ENCODE measurements around the gene MYO7B. TPM values are rescaled to one million over a fixed set of nuclear protein-coding genes. Genes with fewer than 3 reads are reported as not detected.

Gene MYO7B
- total and polyA plus RNA-seq, 2 donors (not counting 1 experiment from before 2014, with no cell fraction given), result under 0.01 TPM; not detected in 1

GRCh38 chr2:127582863-127583861 lies 47.7 kb downstream of the MYO7B start:
- H3K4me2 ChIP-seq (ENCODE audit: extremely low read depth, insufficient read depth, low read length), result no peak overlapping the region
- no peak overlapping the region for H3K27ac ChIP-seq (ENCODE audit: insufficient read depth, low read length)
- TF ChIP-seq EZH2 (IDR thresholded peaks at IDR 0.05; ENCODE audit: low read length, missing control alignments) (no peak), CTCF (conservative IDR thresholded peaks at IDR 0.05 in 1 of 2, IDR thresholded peaks at IDR 0.05 in 1 of 2; ENCODE audit: low read depth in 1 of 2, low read length in 2 of 2) (no peak)
- H3K27me3 ChIP-seq (ENCODE audit: control insufficient read depth, insufficient read depth, low read length), result peaks cover 2% of the 10 kb centered on the region
- H3K4me3 ChIP-seq (replicated peaks in 1 of 4; ENCODE audit: control extremely low read depth in 1 of 4, insufficient read depth in 1 of 4, low read depth in 3 of 4, low read length in 4 of 4), result no peak overlapping the region
- no peak overlapping the region for H2AFZ ChIP-seq (ENCODE audit: low read length)
- DNase-seq (ENCODE audit: low read depth in 2 of 2), result no peak
- no peaks in the 10 kb centered on the region for H3K9me3 ChIP-seq (ENCODE audit: control insufficient read depth, insufficient read depth, low read depth, low read length)
- no peaks in the 10 kb centered on the region for H4K20me1 ChIP-seq (ENCODE audit: control insufficient read depth, extremely low read depth, insufficient read depth, low read length)
- H3K36me3 ChIP-seq (ENCODE audit: control insufficient read depth, insufficient read depth, low read length), result no peaks in the 10 kb centered on the region
- H3K9ac ChIP-seq (ENCODE audit: insufficient read depth, low read length), result no peak overlapping the region
- H3K4me1 ChIP-seq (ENCODE audit: control insufficient read depth, extremely low read depth, insufficient read depth, low read length), result no peaks in the 10 kb centered on the region
- H3K79me2 ChIP-seq (ENCODE audit: control insufficient read depth, insufficient read depth, low read length), result no peaks in the 10 kb centered on the region

- Histone ChIP-seq H3K4me1 (ENCODE audit: control insufficient read depth, extremely low read depth, insufficient read depth, low read length) (no peaks in the 10 kb centered on the region), H3K79me2 (ENCODE audit: control insufficient read depth, insufficient read depth, low read length) (no peaks in the 10 kb centered on the region), H2AFZ (ENCODE audit: low read length) (no peak overlapping the region), H3K27me3 (ENCODE audit: control insufficient read depth, insufficient read depth, low read length) (peaks cover 2% of the 10 kb centered on the region), H3K36me3 (ENCODE audit: control insufficient read depth, insufficient read depth, low read length) (no peaks in the 10 kb centered on the region), H4K20me1 (ENCODE audit: control insufficient read depth, extremely low read depth, insufficient read depth, low read length) (no peaks in the 10 kb centered on the region), H3K9me3 (ENCODE audit: control insufficient read depth, insufficient read depth, low read depth, low read length) (no peaks in the 10 kb centered on the region), H3K4me3 (replicated peaks in 1 of 4; ENCODE audit: control extremely low read depth in 1 of 4, insufficient read depth in 1 of 4, low read depth in 3 of 4, low read length in 4 of 4) (no peak overlapping the region), H3K4me2 (ENCODE audit: extremely low read depth, insufficient read depth, low read length) (no peak overlapping the region), H3K9ac (ENCODE audit: insufficient read depth, low read length) (no peak overlapping the region), H3K27ac (ENCODE audit: insufficient read depth, low read length) (no peak overlapping the region)
- TF ChIP-seq EZH2 (IDR thresholded peaks at IDR 0.05; ENCODE audit: low read length, missing control alignments) (no peak), CTCF (conservative IDR thresholded peaks at IDR 0.05 in 1 of 2, IDR thresholded peaks at IDR 0.05 in 1 of 2; ENCODE audit: low read depth in 1 of 2, low read length in 2 of 2) (no peak)
- no peak for DNase-seq (ENCODE audit: low read depth in 2 of 2)
Observed at GRCh38 chr2:127584047-127584446, 48.6 kb downstream of the MYO7B start.

- no peaks in the 10 kb centered on the region for H3K36me3 ChIP-seq (ENCODE audit: control insufficient read depth, insufficient read depth, low read length)
- no peaks in the 10 kb centered on the region for H3K9me3 ChIP-seq (ENCODE audit: control insufficient read depth, insufficient read depth, low read depth, low read length)
- no peak overlapping the region for H3K4me3 ChIP-seq (replicated peaks in 1 of 4; ENCODE audit: control extremely low read depth in 1 of 4, insufficient read depth in 1 of 4, low read depth in 3 of 4, low read length in 4 of 4)
- no peak for DNase-seq (ENCODE audit: low read depth in 2 of 2)
- H3K27me3 ChIP-seq (ENCODE audit: control insufficient read depth, insufficient read depth, low read length), result peaks cover 2% of the 10 kb centered on the region
- H3K4me1 ChIP-seq (ENCODE audit: control insufficient read depth, extremely low read depth, insufficient read depth, low read length), result no peaks in the 10 kb centered on the region
- H2AFZ ChIP-seq (ENCODE audit: low read length), result no peak overlapping the region
- TF ChIP-seq CTCF (conservative IDR thresholded peaks at IDR 0.05 in 1 of 2, IDR thresholded peaks at IDR 0.05 in 1 of 2; ENCODE audit: low read depth in 1 of 2, low read length in 2 of 2) (no peak), EZH2 (IDR thresholded peaks at IDR 0.05; ENCODE audit: low read length, missing control alignments) (no peak)
- no peaks in the 10 kb centered on the region for H3K79me2 ChIP-seq (ENCODE audit: control insufficient read depth, insufficient read depth, low read length)
- no peak overlapping the region for H3K4me2 ChIP-seq (ENCODE audit: extremely low read depth, insufficient read depth, low read length)
- H4K20me1 ChIP-seq (ENCODE audit: control insufficient read depth, extremely low read depth, insufficient read depth, low read length), result no peaks in the 10 kb centered on the region
- no peak overlapping the region for H3K27ac ChIP-seq (ENCODE audit: insufficient read depth, low read length)
- no peak overlapping the region for H3K9ac ChIP-seq (ENCODE audit: insufficient read depth, low read length)
Observed at GRCh38 chr2:127584516-127585033, 49.1 kb downstream of the MYO7B start.
